ENCODE results near the gene PRELP. TPM values are rescaled to one million over a fixed set of nuclear protein-coding genes. Genes with fewer than 3 reads are reported as not detected.

PRELP gene
- total RNA-seq, 1 donor from 2014 or later, result 80.0 TPM

Other genes with a start within 250 kb of the PRELP start
- gene CHIT1, start 246.1 kb upstream of the PRELP start, total RNA-seq, result 17.4 TPM
- gene BTG2, start 170.3 kb upstream of the PRELP start, total RNA-seq, result 178 TPM
- gene FMOD, start 124.7 kb upstream of the PRELP start, total RNA-seq, result 95.2 TPM
- gene OPTC, start 18.3 kb downstream of the PRELP start, total RNA-seq, result not detected
- gene ATP2B4, start 151.0 kb downstream of the PRELP start, total RNA-seq, result 122 TPM

All from mesenteric fat pad (tissue), 1 donor.